GM12892 (cell line): Measurements from ENCODE around the gene SPATS1.
"Not testable (repeated sequence)": the region's sequence is repeated elsewhere in the genome, so short reads cannot be mapped to it uniquely, and the experiment has no call there.

Experiments
- POLR2A ChIP-seq: IDR thresholded peaks from 2 replicates; pipeline ENCODE4 v1.6.1; 2011; ENCODE audit warnings: low read depth, low read length, control low read depth
- POLR2AphosphoS5 ChIP-seq: IDR thresholded peaks from 2 replicates; pipeline ENCODE4 v1.6.1; 2011; ENCODE audit warnings: low read depth, low read length, control low read depth
- TAF1 ChIP-seq: IDR thresholded peaks from 2 replicates; pipeline ENCODE4 v1.6.1; 2011; ENCODE audit warnings: low read depth, mild to moderate bottlenecking, control low read depth, low read length, borderline replicate concordance

DNA sequence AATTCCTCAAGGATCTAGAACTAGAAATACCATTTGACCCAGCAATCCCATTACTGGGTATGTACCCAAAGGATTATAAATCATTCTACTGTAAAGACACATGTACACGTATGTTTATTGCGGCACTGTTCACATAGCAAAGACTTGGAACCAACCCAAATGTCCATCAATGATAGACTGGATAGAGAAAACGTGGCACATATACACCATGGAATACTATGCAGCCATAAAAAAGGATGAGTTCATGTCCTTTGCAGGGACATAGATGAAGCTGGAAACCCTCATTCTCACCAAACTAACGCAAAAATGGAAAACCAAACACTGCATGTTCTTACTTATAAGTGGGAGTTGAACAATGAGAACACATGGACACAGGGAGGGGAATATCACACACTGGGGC lies 4.4 kb downstream of the SPATS1 start:
- TF ChIP-seq POLR2A, POLR2AphosphoS5, TAF1: not testable (repeated sequence)
